ENCODE data around the gene MEGF6.

The MEGF6 gene

GRCh38 chr1:3611170-3612019, at the start of gene MEGF6:
MEGF6 (minus strand) TSS chr1:3611508; CDS start chr1:3611268, 240 bp downstream.
- intact Hi-C loops (cut with DNase I; ENCODE audit: low total_unique reads): no loop called here
- TF ChIP-seq CTCF (IDR thresholded peaks at IDR 0.05): no peak
- Histone ChIP-seq H3K36me3 (no peaks in the 10 kb centered on the region), H3K4me1 (peaks cover 0 to 23% (median 17%) of the 10 kb centered on the region in 4 donors), H3K9me3 (no peaks in the 10 kb centered on the region), H3K27ac (no peak within 1 kb of the TSS), H3K27me3 (peaks cover 0 to 77% of the 10 kb centered on the region in 2 donors), H3K4me3 (peak within 1 kb of the TSS; percentile 19 to 42)
- no peak for DNase-seq

GRCh38 chr1:3660704-3661103, 49.4 kb upstream of the MEGF6 start:
- TF ChIP-seq CTCF (IDR thresholded peaks at IDR 0.05): no peak
- Histone ChIP-seq H3K9me3 (no peaks in the 10 kb centered on the region), H3K4me1 (no peaks in the 10 kb centered on the region), H3K27ac (no peak overlapping the region), H3K27me3 (peaks cover 0 to 56% of the 10 kb centered on the region in 2 donors), H3K4me3 (no peak overlapping the region), H3K36me3 (no peaks in the 10 kb centered on the region)
- intact Hi-C loops (cut with DNase I; ENCODE audit: low total_unique reads): no loop called here
- no peak for DNase-seq

GRCh38 chr1:3659093-3659492, 47.8 kb upstream of the MEGF6 start:
- H3K4me3 ChIP-seq: no peak overlapping the region
- DNase-seq: peak in 1 of 2 donors; percentile 40
- no peaks in the 10 kb centered on the region for H3K4me1 ChIP-seq
- H3K27ac ChIP-seq: no peak overlapping the region
- H3K36me3 ChIP-seq: no peaks in the 10 kb centered on the region
- H3K27me3 ChIP-seq: peaks cover 0 to 65% of the 10 kb centered on the region in 2 donors
- no peak for TF ChIP-seq CTCF (IDR thresholded peaks at IDR 0.05)
- no peaks in the 10 kb centered on the region for H3K9me3 ChIP-seq
- intact Hi-C loops (cut with DNase I; ENCODE audit: low total_unique reads): no loop called here

- H3K27me3 ChIP-seq: peaks cover 0 to 65% of the 10 kb centered on the region in 2 donors
- no peaks in the 10 kb centered on the region for H3K9me3 ChIP-seq
- no peak overlapping the region for H3K4me3 ChIP-seq
- no peak for DNase-seq
- no peaks in the 10 kb centered on the region for H3K4me1 ChIP-seq
- no peak for TF ChIP-seq CTCF (IDR thresholded peaks at IDR 0.05)
- H3K36me3 ChIP-seq: no peaks in the 10 kb centered on the region
- no peak overlapping the region for H3K27ac ChIP-seq
- intact Hi-C loops (cut with DNase I; ENCODE audit: low total_unique reads): no loop called here
Observed at GRCh38 chr1:3658231-3658615, 46.9 kb upstream of the MEGF6 start.

GRCh38 chr1:3657578-3658230, 46.4 kb upstream of the MEGF6 start:
- TF ChIP-seq CTCF (IDR thresholded peaks at IDR 0.05): no peak
- Histone ChIP-seq H3K4me1 (peaks cover 0 to 3% (median 2%) of the 10 kb centered on the region in 4 donors), H3K27ac (no peak overlapping the region), H3K4me3 (no peak overlapping the region), H3K27me3 (peaks cover 0 to 65% of the 10 kb centered on the region in 2 donors), H3K9me3 (no peaks in the 10 kb centered on the region), H3K36me3 (no peaks in the 10 kb centered on the region)
- intact Hi-C loops (cut with DNase I; ENCODE audit: low total_unique reads): no loop called here
- peak in 1 of 2 donors; percentile 63 for DNase-seq
